Measurements from ENCODE around the gene AFG1L.

DNA sequence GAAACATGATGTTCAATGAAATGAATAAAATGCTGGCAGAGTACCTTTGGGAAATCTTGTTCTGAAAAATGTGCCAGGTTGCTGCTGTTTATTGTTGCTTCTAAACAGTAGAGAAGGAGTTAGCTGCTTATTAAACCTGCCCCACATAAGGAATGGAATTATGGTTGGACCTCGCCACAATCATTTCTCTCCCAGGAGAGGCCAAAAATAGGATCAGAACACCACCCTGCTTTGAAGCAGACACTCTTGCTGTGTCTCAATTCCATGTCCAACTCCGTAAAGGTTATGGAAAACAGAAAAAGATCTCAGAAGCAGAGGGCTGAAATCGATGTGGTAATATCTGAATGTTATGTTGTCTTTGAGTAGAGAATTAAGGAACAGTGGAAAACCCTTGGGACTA is 27.9 kb downstream of the AFG1L start:
- TF ChIP-seq, protein P1, sequence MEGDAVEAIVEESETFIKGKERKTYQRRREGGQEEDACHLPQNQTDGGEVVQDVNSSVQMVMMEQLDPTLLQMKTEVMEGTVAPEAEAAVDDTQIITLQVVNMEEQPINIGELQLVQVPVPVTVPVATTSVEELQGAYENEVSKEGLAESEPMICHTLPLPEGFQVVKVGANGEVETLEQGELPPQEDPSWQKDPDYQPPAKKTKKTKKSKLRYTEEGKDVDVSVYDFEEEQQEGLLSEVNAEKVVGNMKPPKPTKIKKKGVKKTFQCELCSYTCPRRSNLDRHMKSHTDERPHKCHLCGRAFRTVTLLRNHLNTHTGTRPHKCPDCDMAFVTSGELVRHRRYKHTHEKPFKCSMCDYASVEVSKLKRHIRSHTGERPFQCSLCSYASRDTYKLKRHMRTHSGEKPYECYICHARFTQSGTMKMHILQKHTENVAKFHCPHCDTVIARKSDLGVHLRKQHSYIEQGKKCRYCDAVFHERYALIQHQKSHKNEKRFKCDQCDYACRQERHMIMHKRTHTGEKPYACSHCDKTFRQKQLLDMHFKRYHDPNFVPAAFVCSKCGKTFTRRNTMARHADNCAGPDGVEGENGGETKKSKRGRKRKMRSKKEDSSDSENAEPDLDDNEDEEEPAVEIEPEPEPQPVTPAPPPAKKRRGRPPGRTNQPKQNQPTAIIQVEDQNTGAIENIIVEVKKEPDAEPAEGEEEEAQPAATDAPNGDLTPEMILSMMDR (IDR thresholded peaks at IDR 0.05), result no peak
- no peak for TF ChIP-seq POLR2A (IDR thresholded peaks at IDR 0.05)

All from heart left ventricle (tissue), 13 donors.